Endothelial cell of umbilical vein (primary cell): ENCODE results near the gene SSX4B. TPM values are rescaled to one million over a fixed set of nuclear protein-coding genes. Genes with fewer than 3 reads are reported as not detected.
"Not testable (repeated sequence)": the region's sequence is repeated elsewhere in the genome, so short reads cannot be mapped to it uniquely, and the experiment has no call there.

Experiments used
- BruUV-seq: library from RNA; stranded (reverse); fragments of 400-500 nt; replicated peaks from 2 replicates; lab custom pipeline; 2021; lab: Mats Ljungman, UMichigan
- CTCF ChIA-PET: fragments of 300-600, 350-600 bp; sonication (Branson Sonifier 250); formaldehyde crosslinking; loops from one replicate; lab custom pipeline; 2021; ENCODE audit warnings: antibody characterized with exemption, inconsistent platforms; lab: Charles Lee
- POLR2A ChIA-PET: fragments of 300-600, 350-600 bp; sonication (Branson Sonifier 250); formaldehyde crosslinking; loops from one replicate; lab custom pipeline; 2021; ENCODE audit warnings: antibody characterized with exemption, inconsistent platforms; lab: Charles Lee
- DNase-seq: peaks from one replicate; pipeline ENCODE4 v3.0.0-alpha.2; 2011; ENCODE audit warnings: low read depth, low spot score
- FAIRE-seq: peaks from 2 replicates; lab custom pipeline; 2011; peaks lifted over from hg19 to GRCh38; lab: Jason Lieb, UNC
- H2AFZ ChIP-seq: 2 replicates; pipeline ENCODE4 v1.6.0; 2012; ENCODE audit warnings: low read depth, low read length, control low read depth, inconsistent platforms
- H3K27ac ChIP-seq: 2 replicates; pipeline ENCODE4 v1.5.1; 2011; ENCODE audit warnings: low read depth, mild to moderate bottlenecking, control low read depth, low read length, moderate library complexity; ENCODE audit not compliant: insufficient read depth
- H3K27me3 ChIP-seq, 2 experiments: 2 replicates each; pipeline versions ENCODE4 v1.6.0 to v1.6.1; 2011; ENCODE audit warnings: low read length in 2 of 2, mixed read lengths in 1 of 2; ENCODE audit not compliant: control insufficient read depth in 2 of 2, insufficient read depth in 2 of 2
- H3K36me3 ChIP-seq, 2 experiments: 2 replicates in 1 of 2; 3 replicates in 1 of 2; pipeline ENCODE4 v1.5.1; 2011; ENCODE audit warnings: low read length in 2 of 2, mild to moderate bottlenecking in 1 of 2, moderate library complexity in 1 of 2; ENCODE audit not compliant: control insufficient read depth in 2 of 2, insufficient read depth in 2 of 2; ENCODE audit errors: extremely low read depth in 1 of 2
- H3K4me1 ChIP-seq: 3 replicates; pipeline ENCODE4 v1.5.1; 2011; ENCODE audit warnings: mild to moderate bottlenecking, low read length; ENCODE audit not compliant: control insufficient read depth, insufficient read depth; ENCODE audit errors: extremely low read depth
- H3K4me2 ChIP-seq: 2 replicates; pipeline ENCODE4 v1.6.1; 2011; ENCODE audit warnings: low read length, control low read depth, mixed read lengths; ENCODE audit not compliant: insufficient read depth
- H3K4me3 ChIP-seq, 3 experiments: fragments of 200-600 bp in 1 of 3; sonication (generic), shearing (Covaris generic) in 1 of 3; replicated peaks in 1 of 3; 2 replicates each; pipeline ENCODE4 v1.5.1; 2011 to 2016; ENCODE audit warnings: control low read depth in 3 of 3, low read length in 3 of 3, mild to moderate bottlenecking in 2 of 3, inconsistent platforms in 1 of 3, low read depth in 1 of 3, moderate library complexity in 1 of 3; ENCODE audit not compliant: insufficient read depth in 1 of 3
- H3K79me2 ChIP-seq: 2 replicates; pipeline ENCODE4 v1.6.0; 2012; ENCODE audit warnings: low read length, inconsistent platforms; ENCODE audit not compliant: control insufficient read depth, insufficient read depth
- H3K9ac ChIP-seq: replicated peaks from 2 replicates; pipeline ENCODE3; 2011; ENCODE audit warnings: low read length, control low read depth; ENCODE audit not compliant: insufficient read depth; ENCODE audit errors: extremely low read depth
- H3K9me1 ChIP-seq: replicated peaks from 3 replicates; pipeline ENCODE4 v1.6.0; 2011; ENCODE audit warnings: mild to moderate bottlenecking, low read length; ENCODE audit not compliant: control insufficient read depth, insufficient read depth; ENCODE audit errors: extremely low read depth
- H3K9me3 ChIP-seq: replicated peaks from 2 replicates; pipeline ENCODE4 v1.5.1; 2012; ENCODE audit warnings: low read length, inconsistent platforms; ENCODE audit not compliant: control insufficient read depth, insufficient read depth
- H4K20me1 ChIP-seq: replicated peaks from 2 replicates; pipeline ENCODE3; 2011; ENCODE audit warnings: mild to moderate bottlenecking, low read length; ENCODE audit not compliant: control insufficient read depth, insufficient read depth; ENCODE audit errors: extremely low read depth
- dilution Hi-C: fragments of 300-500 bp; cut with MboI; formaldehyde crosslinking; loops from one replicate; pipeline ENCODE4 v1.15.0; 2019; ENCODE audit warnings: low sequenced_read_pairs; ENCODE audit not compliant: extremely low pct_ligation_motif_present
- intact Hi-C: fragments of 100-400 bp; cut with micrococcal nuclease; formaldehyde crosslinking; loops from one replicate; pipeline ENCODE4 v1.10.0; 2022
- polyA plus RNA-seq, 4 experiments: library from polyadenylated mRNA; depleted of rRNA in 3 of 4; stranded (reverse) in 3 of 4; unstranded in 1 of 4; fragments of >200 nt; gene quantifications; 2 replicates each; pipeline versions ENCODE4 v1.2.1 to v1.2.3, GENCODE V29; 2011 to 2012; ENCODE audit warnings: missing spikeins in 1 of 4
- total RNA-seq: library from RNA; stranded (reverse); gene quantifications from 2 replicates; pipeline ENCODE4 v1.2.3, GENCODE V29; 2021

Gene SSX4B
- total and polyA plus RNA-seq, 2 donors (not counting 3 experiments of a cell fraction or from before 2014, with no cell fraction given) = not detected

DNA sequence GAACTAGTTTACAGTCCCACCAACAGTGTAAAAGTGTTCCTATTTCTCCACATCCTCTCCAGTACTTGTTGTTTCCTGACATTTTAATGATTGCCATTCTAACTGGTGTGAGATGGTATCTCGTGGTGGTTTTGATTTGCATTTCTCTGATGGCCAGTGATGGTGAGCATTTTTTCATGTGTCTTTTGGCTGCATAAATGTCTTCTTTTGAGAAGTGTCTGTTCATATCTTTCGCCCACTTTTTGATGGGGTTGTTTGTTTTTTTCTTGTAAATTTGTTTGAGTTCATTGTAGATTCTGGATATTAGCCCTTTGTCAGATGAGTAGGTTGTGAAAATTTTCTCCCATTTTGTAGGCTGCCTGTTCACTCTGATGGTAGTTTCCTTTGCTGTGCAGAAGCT lies 14.8 kb downstream of the SSX4B start:
- H3K27ac ChIP-seq, BruUV-seq, H3K4me1 ChIP-seq, POLR2A ChIA-PET, CTCF ChIA-PET, H3K4me2 ChIP-seq, DNase-seq, H3K4me3 ChIP-seq, H3K36me3 ChIP-seq, intact Hi-C loops, H3K9ac ChIP-seq, FAIRE-seq, H3K79me2 ChIP-seq, H3K27me3 ChIP-seq, dilution Hi-C loops, H2AFZ ChIP-seq, H3K9me1 ChIP-seq, H3K9me3 ChIP-seq, H4K20me1 ChIP-seq: not testable (repeated sequence)

DNA sequence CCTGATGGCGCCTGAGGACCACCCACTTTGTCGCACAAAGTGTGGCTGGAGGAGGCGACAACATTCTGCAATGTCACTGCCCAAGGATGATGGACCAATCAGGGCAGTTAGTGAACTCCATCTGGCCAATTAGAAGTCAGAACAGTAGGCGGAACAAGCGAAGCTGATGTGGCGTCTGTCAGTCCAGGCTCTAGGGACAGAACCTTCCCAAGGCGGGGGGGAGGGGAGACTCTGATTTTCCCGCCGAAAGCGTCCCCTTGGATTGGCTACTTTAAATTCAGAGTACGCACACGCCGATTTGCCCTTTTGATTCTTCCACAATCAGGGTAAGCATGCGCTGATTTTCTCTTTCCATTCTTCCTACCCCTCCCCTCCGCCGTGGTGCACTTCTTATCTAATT lies 28.5 kb downstream of the SSX4B start, which contains the start of gene SSX4:
SSX4 (plus strand) TSS at position 301 of the 400 bp plus-strand sequence. CDS start 515 bp downstream, outside the sequence.
- H3K36me3 ChIP-seq, DNase-seq, H3K4me3 ChIP-seq, H3K27me3 ChIP-seq, H3K9ac ChIP-seq, H3K79me2 ChIP-seq, H2AFZ ChIP-seq, FAIRE-seq, BruUV-seq, H3K4me2 ChIP-seq, CTCF ChIA-PET, dilution Hi-C loops, H3K9me1 ChIP-seq, H3K27ac ChIP-seq, H3K4me1 ChIP-seq, POLR2A ChIA-PET, H4K20me1 ChIP-seq, intact Hi-C loops, H3K9me3 ChIP-seq: not testable (repeated sequence)

DNA sequence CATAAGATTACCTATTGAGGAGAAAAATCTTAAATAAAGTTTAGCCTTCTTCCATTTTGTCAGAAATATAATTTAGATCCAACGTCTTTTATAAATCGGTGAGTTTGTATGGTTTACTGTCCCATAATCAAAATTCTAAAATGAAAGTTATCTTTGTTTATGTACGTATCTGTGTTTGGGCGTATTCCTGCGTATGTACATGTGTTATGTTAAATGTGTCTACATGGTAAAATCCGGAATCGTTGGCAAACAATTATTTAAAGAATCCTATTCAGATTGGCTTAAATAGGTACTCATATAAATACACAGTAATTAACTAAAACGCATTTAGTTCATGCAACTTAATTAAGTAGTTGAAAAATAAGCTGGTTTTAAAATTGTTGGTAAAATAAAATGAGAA lies 41.4 kb downstream of the SSX4B start:
- H3K27me3 ChIP-seq, H3K4me3 ChIP-seq, dilution Hi-C loops, H3K79me2 ChIP-seq, H3K36me3 ChIP-seq, H2AFZ ChIP-seq, H3K9me3 ChIP-seq, H3K27ac ChIP-seq, H3K4me2 ChIP-seq, CTCF ChIA-PET, H3K9me1 ChIP-seq, intact Hi-C loops, H3K4me1 ChIP-seq, BruUV-seq, DNase-seq, H3K9ac ChIP-seq, FAIRE-seq, H4K20me1 ChIP-seq, POLR2A ChIA-PET: not testable (repeated sequence)

DNA sequence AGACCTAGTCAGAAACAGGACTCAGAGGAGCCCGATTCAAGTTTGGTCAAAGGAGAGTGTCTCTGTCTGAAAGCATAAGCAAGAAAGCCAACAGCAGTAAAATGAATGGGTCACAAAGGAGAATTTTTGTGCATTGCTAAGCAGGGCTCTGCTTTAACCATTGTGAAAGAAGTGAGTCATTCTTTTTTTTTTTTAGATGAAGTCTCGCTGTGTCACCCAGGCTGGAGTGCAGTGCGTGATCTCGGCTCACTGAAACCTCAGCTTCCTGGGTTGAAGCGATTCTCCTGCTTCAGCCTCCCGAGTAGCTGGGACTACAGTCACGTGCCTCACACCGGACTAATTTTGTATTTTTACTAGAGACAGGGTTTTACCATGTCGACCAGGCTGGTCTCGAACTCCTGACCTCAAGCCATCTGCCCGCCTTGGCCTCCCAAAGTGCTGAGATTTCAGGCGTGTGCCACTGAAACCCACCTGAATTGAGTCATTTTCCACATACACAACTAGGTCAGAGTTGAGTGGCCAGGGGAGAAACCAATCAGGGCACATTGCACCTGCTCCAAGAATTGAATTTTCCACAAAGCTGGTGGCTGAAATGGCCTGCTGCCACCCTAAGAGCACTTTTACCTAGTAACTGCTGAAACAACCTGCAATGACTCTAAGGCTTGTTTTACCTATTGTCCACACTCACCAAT lies 43.9 kb downstream of the SSX4B start:
- H2AFZ ChIP-seq, H4K20me1 ChIP-seq, H3K27me3 ChIP-seq, CTCF ChIA-PET, H3K9ac ChIP-seq, H3K9me3 ChIP-seq, H3K36me3 ChIP-seq, H3K4me2 ChIP-seq, H3K9me1 ChIP-seq, H3K4me3 ChIP-seq, POLR2A ChIA-PET, DNase-seq, intact Hi-C loops, BruUV-seq, H3K79me2 ChIP-seq, dilution Hi-C loops, H3K4me1 ChIP-seq, FAIRE-seq, H3K27ac ChIP-seq: not testable (repeated sequence)
